Lung (tissue), 12 donors: Measurements from ENCODE around the gene DIP2C. TPM values are rescaled to one million over a fixed set of nuclear protein-coding genes. Genes with fewer than 3 reads are reported as not detected.

Source experiments
- ATAC-seq: fragments of 200-7000 bp; cut with Tn5 transposase; one replicate; pipeline ENCODE4 v1.9.1; 2020; ENCODE audit warnings: moderate number of reproducible peaks; ENCODE audit not compliant: insufficient read depth, low FRiP score
- DNase-seq, 3 donors: peaks; one replicate each; pipeline ENCODE4 v3.0.0-alpha.2; 2013 to 2017
- H3K27ac ChIP-seq, 2 donors: one replicate each; pipeline ENCODE4 v1.5.1; 2013; ENCODE audit warnings: mild to moderate bottlenecking in 2 of 2, moderate library complexity in 2 of 2, control low read depth in 1 of 2, inconsistent platforms in 1 of 2, low read depth in 1 of 2, low read length in 1 of 2
- H3K27me3 ChIP-seq, 3 donors: one replicate each; pipeline ENCODE4 v1.5.1; 2013; ENCODE audit warnings: low read length in 2 of 3; ENCODE audit not compliant: control insufficient read depth in 3 of 3, insufficient read depth in 3 of 3
- H3K36me3 ChIP-seq, 4 donors: one replicate each; pipeline ENCODE4 v1.5.1; 2013; ENCODE audit warnings: low read length in 4 of 4, mild to moderate bottlenecking in 1 of 4, moderate library complexity in 1 of 4; ENCODE audit not compliant: control insufficient read depth in 4 of 4, insufficient read depth in 4 of 4
- H3K4me1 ChIP-seq, 5 donors: one replicate each; pipeline ENCODE4 v1.5.1; 2013; ENCODE audit warnings: low read length in 5 of 5, mild to moderate bottlenecking in 2 of 5, moderate library complexity in 1 of 5; ENCODE audit not compliant: control insufficient read depth in 5 of 5, insufficient read depth in 5 of 5
- H3K4me3 ChIP-seq: one replicate; pipeline ENCODE4 v1.5.1; 2013; ENCODE audit warnings: mild to moderate bottlenecking, control low read depth, moderate library complexity
- H3K9ac ChIP-seq, 2 donors: one replicate each; pipeline ENCODE4 v1.5.1; 2013; ENCODE audit warnings: low read length in 2 of 2, control low read depth in 1 of 2; ENCODE audit not compliant: insufficient read depth in 1 of 2
- H3K9me3 ChIP-seq, 4 donors: one replicate each; pipeline ENCODE4 v1.5.1; 2013; ENCODE audit warnings: low read length in 3 of 4, mild to moderate bottlenecking in 1 of 4, moderate library complexity in 1 of 4; ENCODE audit not compliant: control insufficient read depth in 4 of 4, insufficient read depth in 3 of 4
- WGBS, 2 donors: extraction: QIAGEN DNeasy Blood & Tissue Kit; methylation state at CpG; one replicate each; pipeline ENCODE4 v1.1.7; 2013; 5-methylcytosine and 5-hydroxymethylcytosine counted together
- polyA plus RNA-seq, 2 donors: library from polyadenylated mRNA; stranded (reverse); fragments of 200-250 nt; gene quantifications; one replicate each; pipeline ENCODE4 v1.2.1, GENCODE V29; 2013
- total RNA-seq, 2 donors: library from RNA; depleted of rRNA in 1 of 2; stranded (reverse); fragments of >200 nt in 1 of 2; gene quantifications; one replicate each; pipeline ENCODE4 v1.2.1, GENCODE V29; 2014 to 2021
- TF ChIP-seq, protein P1 (sequence below): IDR thresholded peaks from 2 replicates; pipeline ENCODE4 v1.5.1; 2012; ENCODE audit warnings: mild to moderate bottlenecking; ENCODE audit errors: control extremely low read depth, extremely low read depth
- donor health status: control.
- donor health status: control.
- donor health status: Bipolar disorder and iron deficiency.
- donor health status: healthy.
- donor health status: DM: yes; HTN: yes; CAD: no.

The DIP2C gene
- total and polyA plus RNA-seq, 4 donors, result 3.6 to 20.0 (median 9.5) TPM

GRCh38 chr10:637221-637620, 52.2 kb downstream of the DIP2C start:
- TF ChIP-seq, protein P1, sequence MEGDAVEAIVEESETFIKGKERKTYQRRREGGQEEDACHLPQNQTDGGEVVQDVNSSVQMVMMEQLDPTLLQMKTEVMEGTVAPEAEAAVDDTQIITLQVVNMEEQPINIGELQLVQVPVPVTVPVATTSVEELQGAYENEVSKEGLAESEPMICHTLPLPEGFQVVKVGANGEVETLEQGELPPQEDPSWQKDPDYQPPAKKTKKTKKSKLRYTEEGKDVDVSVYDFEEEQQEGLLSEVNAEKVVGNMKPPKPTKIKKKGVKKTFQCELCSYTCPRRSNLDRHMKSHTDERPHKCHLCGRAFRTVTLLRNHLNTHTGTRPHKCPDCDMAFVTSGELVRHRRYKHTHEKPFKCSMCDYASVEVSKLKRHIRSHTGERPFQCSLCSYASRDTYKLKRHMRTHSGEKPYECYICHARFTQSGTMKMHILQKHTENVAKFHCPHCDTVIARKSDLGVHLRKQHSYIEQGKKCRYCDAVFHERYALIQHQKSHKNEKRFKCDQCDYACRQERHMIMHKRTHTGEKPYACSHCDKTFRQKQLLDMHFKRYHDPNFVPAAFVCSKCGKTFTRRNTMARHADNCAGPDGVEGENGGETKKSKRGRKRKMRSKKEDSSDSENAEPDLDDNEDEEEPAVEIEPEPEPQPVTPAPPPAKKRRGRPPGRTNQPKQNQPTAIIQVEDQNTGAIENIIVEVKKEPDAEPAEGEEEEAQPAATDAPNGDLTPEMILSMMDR, result no peak
- Histone ChIP-seq H3K9me3 (no peaks in the 10 kb centered on the region), H3K4me1 (peaks cover 0 to 9% (median 3%) of the 10 kb centered on the region in 5 donors), H3K27ac (no peak overlapping the region), H3K27me3 (no peaks in the 10 kb centered on the region), H3K9ac (no peak overlapping the region), H3K4me3 (no peak overlapping the region), H3K36me3 (peaks cover 0 to 5% (median 0%) of the 10 kb centered on the region in 4 donors)
- 68 to 79% methylated on average over 8 of the region's 8 CpGs for whole genome bisulfite sequencing, 2 donors
- no peak for DNase-seq
- no peak for ATAC-seq

GRCh38 chr10:636769-637168, 52.7 kb downstream of the DIP2C start:
- Histone ChIP-seq H3K9ac (no peak overlapping the region), H3K36me3 (peaks cover 0 to 5% (median 0%) of the 10 kb centered on the region in 4 donors), H3K4me3 (no peak overlapping the region), H3K4me1 (peaks cover 0 to 9% (median 3%) of the 10 kb centered on the region in 5 donors), H3K27me3 (no peaks in the 10 kb centered on the region), H3K9me3 (no peaks in the 10 kb centered on the region), H3K27ac (no peak overlapping the region)
- TF ChIP-seq, protein P1, result no peak
- WGBS, 2 donors, result 59 to 78% methylated on average over 19 of the region's 19 CpGs
- DNase-seq, result no peak
- ATAC-seq, result no peak

DNA sequence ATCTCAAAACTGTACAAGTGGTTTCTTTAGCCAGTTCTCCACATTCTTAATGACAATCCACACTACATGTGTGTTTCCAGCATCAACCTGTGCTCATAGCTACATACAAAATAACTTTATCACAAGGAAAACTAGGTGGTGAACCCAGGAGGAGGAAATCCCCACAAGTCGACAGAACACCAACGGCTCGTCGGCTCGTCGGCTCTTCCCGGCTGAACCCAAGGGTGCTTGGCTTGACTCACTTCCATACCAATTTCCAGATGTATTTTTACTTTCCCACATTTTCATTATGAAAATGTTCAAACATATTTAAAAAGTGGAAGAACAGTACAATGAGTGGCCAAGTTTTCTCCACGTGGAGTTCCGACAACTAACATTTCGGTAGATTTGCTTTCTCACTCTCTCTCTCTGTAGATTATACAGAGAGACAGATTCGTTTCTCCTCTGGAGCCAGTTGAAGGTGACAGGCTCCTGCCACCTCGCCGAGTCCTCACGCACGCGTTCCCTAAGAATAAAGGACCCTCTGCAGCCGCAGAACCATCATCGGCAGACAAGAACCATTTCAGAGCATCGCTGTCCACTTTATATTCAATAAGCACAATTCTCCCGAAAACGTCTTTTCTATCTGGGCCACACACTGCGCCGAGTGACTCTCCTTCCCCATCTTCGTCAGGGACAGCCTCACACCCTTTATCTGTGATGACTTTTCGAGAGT, 53.3 kb downstream of the DIP2C start:
- Histone ChIP-seq H3K9me3 (no peaks in the 10 kb centered on the region), H3K4me1 (peaks cover 0 to 9% (median 3%) of the 10 kb centered on the region in 5 donors), H3K9ac (no peak overlapping the region), H3K27ac (no peak overlapping the region), H3K27me3 (no peaks in the 10 kb centered on the region), H3K36me3 (peaks cover 0 to 5% (median 0%) of the 10 kb centered on the region in 4 donors), H3K4me3 (no peak overlapping the region)
- 93 to 95% methylated on average over 25 of the region's 25 CpGs for WGBS, 2 donors
- TF ChIP-seq, protein P1, result no peak
- no peak for DNase-seq
- no peak for ATAC-seq
